Measurements from ENCODE around the gene RAB3IL1. TPM values are rescaled to one million over a fixed set of nuclear protein-coding genes. Genes with fewer than 3 reads are reported as not detected.
A peak's percentile ranks its signal among the peaks of the same experiment; 100 is the strongest.

RAB3IL1 gene
- total and polyA plus RNA-seq, 9 of the 15 experiments (the other 6 are each of a cell fraction or from before 2014, with no cell fraction given), result 0.15 to 42.6 (median 15.5) TPM

DNA sequence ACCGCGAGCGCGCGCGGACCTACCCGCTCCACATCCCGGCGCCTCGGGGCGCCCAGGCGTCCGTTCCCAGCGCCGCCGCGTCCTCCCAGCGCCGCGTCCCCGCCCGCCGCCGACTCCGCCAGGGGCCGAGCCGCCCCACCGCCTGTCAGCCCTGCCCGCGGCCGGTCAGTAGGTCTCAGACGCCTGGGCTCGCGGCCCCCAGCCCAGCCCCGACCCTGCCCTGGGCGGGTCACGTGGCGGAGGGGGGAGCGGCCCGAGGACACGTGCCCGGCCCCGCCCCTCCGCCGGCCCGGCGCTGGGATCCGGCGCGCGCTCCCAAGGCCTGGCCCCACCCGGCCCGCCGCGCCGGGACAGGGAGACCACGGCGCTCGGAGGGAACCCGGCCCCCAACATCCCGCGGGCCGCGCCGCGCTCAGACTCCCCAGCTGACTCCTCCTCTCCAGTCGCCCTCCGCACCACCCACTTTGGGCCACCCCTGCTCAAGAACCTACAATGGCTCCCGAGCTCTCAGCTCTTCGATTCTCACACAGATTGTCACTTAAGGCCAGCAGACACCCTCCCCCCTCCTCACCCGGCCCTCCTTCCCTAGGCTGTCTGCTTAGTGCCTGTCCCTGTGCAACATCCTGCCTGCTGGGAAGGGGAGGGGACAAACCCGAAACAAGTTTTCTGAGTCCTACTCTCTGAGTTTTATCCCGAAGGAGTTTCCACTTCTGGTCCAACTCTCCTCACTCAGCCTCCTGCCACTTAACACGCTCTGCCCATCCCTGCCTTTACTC is at the start of gene RAB3IL1 (continued):
- TF ChIP-seq, protein P1, sequence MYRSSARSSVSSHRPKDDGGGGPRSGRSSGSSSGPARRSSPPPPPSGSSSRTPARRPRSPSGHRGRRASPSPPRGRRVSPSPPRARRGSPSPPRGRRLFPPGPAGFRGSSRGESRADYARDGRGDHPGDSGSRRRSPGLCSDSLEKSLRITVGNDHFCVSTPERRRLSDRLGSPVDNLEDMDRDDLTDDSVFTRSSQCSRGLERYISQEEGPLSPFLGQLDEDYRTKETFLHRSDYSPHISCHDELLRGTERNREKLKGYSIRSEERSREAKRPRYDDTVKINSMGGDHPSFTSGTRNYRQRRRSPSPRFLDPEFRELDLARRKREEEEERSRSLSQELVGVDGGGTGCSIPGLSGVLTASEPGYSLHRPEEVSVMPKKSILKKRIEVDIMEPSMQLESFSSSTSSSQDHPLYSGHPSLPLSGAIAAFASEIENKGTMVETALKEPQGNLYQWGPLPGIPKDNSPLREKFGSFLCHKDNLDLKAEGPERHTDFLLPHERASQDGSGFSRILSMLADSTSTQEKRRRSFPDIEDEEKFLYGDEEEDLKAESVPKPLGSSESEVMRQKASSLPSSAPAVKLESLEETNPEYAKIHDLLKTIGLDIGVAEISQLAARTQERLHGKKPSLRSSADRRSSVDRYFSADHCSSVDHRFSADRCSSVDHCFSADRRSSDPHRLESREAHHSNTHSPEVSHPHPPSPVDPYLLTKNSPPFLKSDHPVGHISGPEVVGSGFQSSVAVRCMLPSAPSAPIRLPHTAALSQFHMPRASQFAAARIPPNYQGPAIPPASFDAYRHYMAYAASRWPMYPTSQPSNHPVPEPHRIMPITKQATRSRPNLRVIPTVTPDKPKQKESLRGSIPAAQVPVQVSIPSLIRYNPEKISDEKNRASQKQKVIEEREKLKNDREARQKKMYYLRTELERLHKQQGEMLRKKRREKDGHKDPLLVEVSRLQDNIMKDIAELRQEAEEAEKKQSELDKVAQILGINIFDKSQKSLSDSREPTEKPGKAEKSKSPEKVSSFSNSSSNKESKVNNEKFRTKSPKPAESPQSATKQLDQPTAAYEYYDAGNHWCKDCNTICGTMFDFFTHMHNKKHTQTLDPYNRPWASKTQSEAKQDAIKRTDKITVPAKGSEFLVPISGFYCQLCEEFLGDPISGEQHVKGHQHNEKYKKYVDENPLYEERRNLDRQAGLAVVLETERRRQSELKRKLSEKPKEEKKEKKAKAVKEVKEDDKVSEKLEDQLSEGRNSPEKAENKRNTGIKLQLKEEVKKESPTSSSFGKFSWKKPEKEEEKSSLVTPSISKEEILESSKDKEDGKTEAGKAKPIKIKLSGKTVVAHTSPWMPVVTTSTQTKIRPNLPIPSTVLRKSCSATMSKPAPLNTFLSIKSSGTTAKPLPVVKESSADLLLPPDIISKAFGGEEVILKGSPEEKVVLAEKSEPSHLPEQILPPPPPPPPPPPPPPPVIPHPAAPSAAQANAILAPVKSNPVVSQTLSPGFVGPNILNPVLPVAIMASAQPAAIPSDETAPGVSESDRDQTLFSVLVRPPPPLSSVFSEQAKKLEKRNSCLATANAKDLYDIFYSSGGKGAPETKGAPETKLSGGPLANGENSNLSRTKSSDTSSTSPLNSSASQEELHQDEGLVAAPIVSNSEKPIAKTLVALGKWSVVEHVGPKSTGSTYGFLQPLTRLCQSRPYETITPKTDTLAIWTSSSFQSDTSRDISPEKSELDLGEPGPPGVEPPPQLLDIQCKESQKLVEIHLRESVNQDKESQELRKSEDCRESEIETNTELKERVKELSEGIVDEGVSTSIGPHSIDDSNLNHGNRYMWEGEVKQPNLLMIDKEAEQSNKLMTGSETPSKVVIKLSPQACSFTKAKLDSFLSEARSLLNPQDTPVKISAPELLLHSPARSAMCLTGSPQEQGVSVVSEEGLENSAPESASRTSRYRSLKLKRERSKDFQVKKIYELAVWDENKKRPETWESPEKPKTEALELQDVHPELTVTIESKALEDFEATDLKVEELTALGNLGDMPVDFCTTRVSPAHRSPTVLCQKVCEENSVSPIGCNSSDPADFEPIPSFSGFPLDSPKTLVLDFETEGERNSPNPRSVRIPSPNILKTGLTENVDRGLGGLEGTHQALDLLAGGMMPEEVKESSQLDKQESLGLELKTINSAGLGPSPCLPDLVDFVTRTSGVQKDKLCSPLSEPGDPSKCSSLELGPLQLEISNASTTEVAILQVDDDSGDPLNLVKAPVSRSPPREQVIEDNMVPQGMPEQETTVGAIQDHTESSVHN (IDR thresholded peaks at IDR 0.05; ENCODE audit: borderline replicate concordance in 1 of 2, low read depth in 1 of 2), result no peak
- peak; percentile 51; the same call in 1 of the 2 replicates for TF ChIP-seq POLR2A (conservative IDR thresholded peaks at IDR 0.05)
- TF ChIP-seq BRD4 (IDR thresholded peaks at IDR 0.05), result no peak
- no peak; a peak in 1 of 4 replicates for TF ChIP-seq TEAD1 (CRISPR knock-in tag; IDR thresholded peaks at IDR 0.05)
- TF ChIP-seq ZFX (CRISPR knock-in tag; IDR thresholded peaks at IDR 0.05), result peak; percentile 59
- no peak for TF ChIP-seq RBM34 (IDR thresholded peaks at IDR 0.05; ENCODE audit: borderline replicate concordance, insufficient read depth, low read length)
- TF ChIP-seq NR3C1 (CRISPR knock-in tag; IDR thresholded peaks at IDR 0.05), result no peak
- peak; percentile 18; the same call in 1 of the 2 replicates for TF ChIP-seq ZEB2 (IDR thresholded peaks at IDR 0.05)
- no peak for TF ChIP-seq ZSCAN29 (IDR thresholded peaks at IDR 0.05)
- no peak for TF ChIP-seq DIDO1 (tag; IDR thresholded peaks at IDR 0.05; ENCODE audit: low read depth)
- TF ChIP-seq, protein P2, sequence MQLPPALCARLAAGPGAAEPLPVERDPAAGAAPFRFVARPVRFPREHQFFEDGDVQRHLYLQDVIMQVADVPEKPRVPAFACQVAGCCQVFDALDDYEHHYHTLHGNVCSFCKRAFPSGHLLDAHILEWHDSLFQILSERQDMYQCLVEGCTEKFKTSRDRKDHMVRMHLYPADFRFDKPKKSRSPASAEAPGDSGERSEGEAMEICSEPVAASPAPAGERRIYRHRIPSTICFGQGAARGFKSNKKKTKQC (CRISPR knock-in tag; IDR thresholded peaks at IDR 0.05), result 0 out of 2 replicates have a peak, but pooled peaks have one; percentile 15
- TF ChIP-seq ZNF212 (CRISPR knock-in tag; IDR thresholded peaks at IDR 0.05), result no peak
- TF ChIP-seq, protein P3, sequence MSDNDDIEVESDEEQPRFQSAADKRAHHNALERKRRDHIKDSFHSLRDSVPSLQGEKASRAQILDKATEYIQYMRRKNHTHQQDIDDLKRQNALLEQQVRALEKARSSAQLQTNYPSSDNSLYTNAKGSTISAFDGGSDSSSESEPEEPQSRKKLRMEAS (CRISPR knock-in tag; IDR thresholded peaks at IDR 0.05), result peak; percentile 54
- no peak for TF ChIP-seq SMARCC2 (IDR thresholded peaks at IDR 0.05; ENCODE audit: low read depth)

Data from K562 (cell line).